ENCODE data around the gene THSD7A. TPM values are rescaled to one million over a fixed set of nuclear protein-coding genes. Genes with fewer than 3 reads are reported as not detected.

THSD7A gene
- total and polyA plus RNA-seq, 2 donors from 2014 or later = 5.1 to 24.3 TPM

- no peak for DNase-seq
- H3K27ac ChIP-seq (ENCODE audit: low read depth in 2 of 2, low read length in 2 of 2) = no peak overlapping the region
Observed at GRCh38 chr7:11593322-11593721, 238.7 kb downstream of the THSD7A start.

GRCh38 chr7:11592699-11593098 lies 239.3 kb downstream of the THSD7A start:
- TF ChIP-seq CTCF (IDR thresholded peaks at IDR 0.05; ENCODE audit: borderline replicate concordance, extremely low read depth, insufficient read depth) = no peak
- Histone ChIP-seq H3K27ac (ENCODE audit: low read depth in 2 of 2, low read length in 2 of 2) (no peak overlapping the region), H3K4me1 (ENCODE audit: control insufficient read depth in 2 of 3, insufficient read depth in 2 of 3, low read depth in 1 of 3, low read length in 3 of 3) (no peaks in the 10 kb centered on the region), H3K9me3 (ENCODE audit: control insufficient read depth in 2 of 3, insufficient read depth in 1 of 3, low read length in 3 of 3) (no peaks in the 10 kb centered on the region), H3K9ac (ENCODE audit: low read length in 3 of 3) (no peak overlapping the region), H3K36me3 (ENCODE audit: control insufficient read depth in 2 of 3, insufficient read depth in 3 of 3, low read length in 3 of 3) (peaks cover 0 to 6% (median 0%) of the 10 kb centered on the region in 3 donors), H3K4me3 (ENCODE audit: low read length in 3 of 3) (no peak overlapping the region), H3K27me3 (ENCODE audit: control insufficient read depth, insufficient read depth, low read length) (no peaks in the 10 kb centered on the region)
- intact Hi-C loops (cut with DNase I) = no loop called here
- FAIRE-seq (no peak), DNase-seq (no peak)

More at GRCh38 chr7:11593322-11593721, 238.7 kb downstream of the THSD7A start:
- TF ChIP-seq CTCF (IDR thresholded peaks at IDR 0.05; ENCODE audit: borderline replicate concordance, extremely low read depth, insufficient read depth) = no peak
- Histone ChIP-seq H3K9me3 (ENCODE audit: control insufficient read depth in 2 of 3, insufficient read depth in 1 of 3, low read length in 3 of 3) (no peaks in the 10 kb centered on the region), H3K27me3 (ENCODE audit: control insufficient read depth, insufficient read depth, low read length) (no peaks in the 10 kb centered on the region), H3K9ac (ENCODE audit: low read length in 3 of 3) (no peak overlapping the region), H3K4me3 (ENCODE audit: low read length in 3 of 3) (no peak overlapping the region), H3K4me1 (ENCODE audit: control insufficient read depth in 2 of 3, insufficient read depth in 2 of 3, low read depth in 1 of 3, low read length in 3 of 3) (no peaks in the 10 kb centered on the region), H3K36me3 (ENCODE audit: control insufficient read depth in 2 of 3, insufficient read depth in 3 of 3, low read length in 3 of 3) (peaks cover 0 to 6% (median 0%) of the 10 kb centered on the region in 3 donors)
- intact Hi-C loops (cut with DNase I) = no loop called here
- FAIRE-seq = no peak

DNA sequence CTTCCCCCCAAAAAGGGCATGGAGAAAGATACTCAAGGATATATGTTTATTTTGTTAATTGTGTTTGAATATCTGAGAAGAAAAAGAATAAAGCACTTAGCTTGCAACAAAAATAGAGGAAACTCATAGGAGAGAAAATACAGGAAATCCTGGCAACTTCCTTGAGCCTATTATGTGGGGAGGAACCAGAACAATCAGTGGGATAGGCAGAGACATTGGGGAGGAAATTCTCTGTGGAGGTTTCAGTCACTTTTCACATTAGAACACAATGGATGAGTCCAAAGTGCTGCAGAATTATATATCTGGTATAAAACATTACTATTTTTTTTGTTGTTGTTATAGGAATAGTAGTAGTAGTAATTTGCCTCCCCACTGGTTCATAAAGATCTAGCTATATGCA lies 240.1 kb downstream of the THSD7A start:
- H3K4me1 ChIP-seq (ENCODE audit: control insufficient read depth in 2 of 3, insufficient read depth in 2 of 3, low read depth in 1 of 3, low read length in 3 of 3) = no peaks in the 10 kb centered on the region
- no peak for TF ChIP-seq CTCF (IDR thresholded peaks at IDR 0.05; ENCODE audit: borderline replicate concordance, extremely low read depth, insufficient read depth)
- peaks cover 0 to 6% (median 0%) of the 10 kb centered on the region in 3 donors for H3K36me3 ChIP-seq (ENCODE audit: control insufficient read depth in 2 of 3, insufficient read depth in 3 of 3, low read length in 3 of 3)
- H3K9me3 ChIP-seq (ENCODE audit: control insufficient read depth in 2 of 3, insufficient read depth in 1 of 3, low read length in 3 of 3) = no peaks in the 10 kb centered on the region
- FAIRE-seq (no peak), DNase-seq (no peak)
- H3K9ac ChIP-seq (ENCODE audit: low read length in 3 of 3) = no peak overlapping the region
- intact Hi-C loops (cut with DNase I) = no loop called here
- no peaks in the 10 kb centered on the region for H3K27me3 ChIP-seq (ENCODE audit: control insufficient read depth, insufficient read depth, low read length)
- no peak overlapping the region for H3K4me3 ChIP-seq (ENCODE audit: low read length in 3 of 3)
- no peak overlapping the region for H3K27ac ChIP-seq (ENCODE audit: low read depth in 2 of 2, low read length in 2 of 2)

DNA sequence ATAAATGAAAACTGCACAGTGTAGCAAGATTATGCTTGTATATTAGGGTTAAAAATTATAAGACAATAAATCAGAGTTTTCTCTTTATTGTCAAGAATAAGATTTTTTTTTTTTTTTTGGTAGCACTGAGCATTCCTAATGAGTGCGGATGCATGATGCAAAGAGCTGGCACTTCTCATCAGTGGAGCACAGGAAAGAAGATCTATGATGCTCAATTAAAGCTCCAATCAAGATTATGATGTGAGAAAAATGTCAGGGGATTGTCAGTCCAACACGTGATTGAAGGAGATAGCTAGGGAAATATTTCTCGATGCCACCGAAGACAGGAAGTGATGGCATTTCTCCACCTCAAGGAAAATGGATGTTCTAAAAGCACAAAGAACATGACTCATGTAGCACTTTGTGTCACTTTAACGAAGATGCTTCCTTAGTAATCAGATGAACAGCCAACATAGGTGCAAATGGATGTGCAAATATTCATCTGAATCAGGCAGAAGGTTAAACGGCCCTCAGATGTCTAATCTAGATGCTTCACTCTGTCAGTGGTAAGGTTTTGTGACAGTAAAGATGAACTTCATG lies 240.9 kb downstream of the THSD7A start:
- intact Hi-C loops (cut with DNase I) = no loop called here
- Histone ChIP-seq H3K4me3 (ENCODE audit: low read length in 3 of 3) (no peak overlapping the region), H3K9me3 (ENCODE audit: control insufficient read depth in 2 of 3, insufficient read depth in 1 of 3, low read length in 3 of 3) (no peaks in the 10 kb centered on the region), H3K27me3 (ENCODE audit: control insufficient read depth, insufficient read depth, low read length) (no peaks in the 10 kb centered on the region), H3K27ac (ENCODE audit: low read depth in 2 of 2, low read length in 2 of 2) (no peak overlapping the region), H3K36me3 (ENCODE audit: control insufficient read depth in 2 of 3, insufficient read depth in 3 of 3, low read length in 3 of 3) (peaks cover 0 to 6% (median 0%) of the 10 kb centered on the region in 3 donors), H3K9ac (ENCODE audit: low read length in 3 of 3) (no peak overlapping the region), H3K4me1 (ENCODE audit: control insufficient read depth in 2 of 3, insufficient read depth in 2 of 3, low read depth in 1 of 3, low read length in 3 of 3) (no peaks in the 10 kb centered on the region)
- FAIRE-seq = no peak
- no peak for TF ChIP-seq CTCF (IDR thresholded peaks at IDR 0.05; ENCODE audit: borderline replicate concordance, extremely low read depth, insufficient read depth)
- DNase-seq = no peak
